HG03108 (cell line): ENCODE results near the gene CWC15.
"Not testable (repeated sequence)": the region's sequence is repeated elsewhere in the genome, so short reads cannot be mapped to it uniquely, and the experiment has no call there.

Source experiments
- ATAC-seq: cut with Tn5 transposase; IDR thresholded peaks from one replicate; pipeline ENCODE4 v1.9.1; 2021; ENCODE audit warnings: moderate library complexity; ENCODE audit not compliant: unreplicated experiment

Gene CWC15

DNA sequence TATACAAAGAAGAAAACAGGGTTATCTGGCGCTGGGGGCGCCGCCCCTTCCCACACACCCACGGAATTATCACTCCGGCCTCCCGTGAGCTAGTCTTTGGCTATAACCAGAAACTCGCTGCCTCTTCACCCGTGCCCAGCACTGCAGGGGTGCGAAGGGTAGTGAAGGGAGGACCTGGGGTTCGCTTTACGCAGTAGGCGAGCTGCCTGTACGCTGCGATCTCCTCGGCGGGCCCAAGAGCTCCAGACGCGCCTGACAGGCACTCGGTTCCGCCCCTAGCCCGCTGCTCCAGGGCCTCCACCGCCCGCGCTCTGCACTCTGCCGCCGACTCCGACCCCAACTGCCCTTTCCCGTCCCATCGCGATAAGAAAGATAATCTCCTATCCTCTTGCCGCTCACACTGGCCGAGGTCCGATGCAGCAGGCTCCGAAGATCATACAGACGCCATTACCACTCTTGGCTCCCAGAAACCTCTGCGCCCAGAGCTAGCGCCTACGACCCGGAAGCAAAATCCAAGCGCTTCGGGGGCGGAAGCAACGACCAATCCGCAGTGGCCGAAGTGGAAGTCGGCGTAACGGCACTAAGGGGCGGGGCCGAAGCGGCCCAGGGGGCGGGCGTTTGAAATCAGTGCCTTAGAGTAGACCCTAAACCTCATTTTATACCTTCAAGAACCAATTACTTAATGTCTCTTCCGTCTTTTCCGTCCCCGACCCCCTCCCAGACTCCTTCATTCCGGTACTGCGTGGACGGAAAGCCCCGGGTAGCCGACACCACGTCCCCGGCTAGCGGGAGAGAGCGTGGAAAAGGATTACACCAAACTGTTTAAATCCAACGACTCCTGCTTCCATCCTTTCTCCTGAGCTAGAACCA is at the start of gene CWC15, which contains the start of gene KDM4D:
Gene CWC15, minus strand, starts transcription at position 458 of the 870 bp plus-strand sequence. CDS start 1,371 bp downstream, outside the sequence.
Gene KDM4D, plus strand, starts transcription at position 611 of the 870 bp plus-strand sequence. CDS start 23,664 bp downstream, outside the sequence.
- ATAC-seq: peak; percentile 100

DNA sequence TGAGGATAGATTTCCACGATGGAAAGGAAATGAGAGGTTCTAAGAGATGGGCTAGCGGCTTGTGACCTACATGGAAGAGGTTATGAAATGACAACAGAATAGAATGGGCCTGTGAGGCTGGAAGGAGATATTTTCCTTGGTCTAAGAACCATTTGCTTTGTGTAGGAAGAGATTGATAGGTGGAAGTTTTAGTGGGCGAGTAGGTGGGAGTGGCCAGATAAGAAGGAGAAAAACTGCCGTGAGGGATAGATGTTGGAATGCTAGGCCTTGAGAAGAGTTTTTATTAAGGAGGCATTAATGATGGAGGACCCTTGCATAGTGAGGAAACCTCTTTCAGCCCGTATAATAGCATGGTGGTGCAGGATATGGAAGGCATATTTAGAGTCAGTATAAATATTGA is 48.1 kb upstream of the CWC15 start:
- not testable (repeated sequence) for ATAC-seq

- no peak for ATAC-seq
Observed at GRCh38 chr11:95016139-95016538, 42.8 kb upstream of the CWC15 start.

DNA sequence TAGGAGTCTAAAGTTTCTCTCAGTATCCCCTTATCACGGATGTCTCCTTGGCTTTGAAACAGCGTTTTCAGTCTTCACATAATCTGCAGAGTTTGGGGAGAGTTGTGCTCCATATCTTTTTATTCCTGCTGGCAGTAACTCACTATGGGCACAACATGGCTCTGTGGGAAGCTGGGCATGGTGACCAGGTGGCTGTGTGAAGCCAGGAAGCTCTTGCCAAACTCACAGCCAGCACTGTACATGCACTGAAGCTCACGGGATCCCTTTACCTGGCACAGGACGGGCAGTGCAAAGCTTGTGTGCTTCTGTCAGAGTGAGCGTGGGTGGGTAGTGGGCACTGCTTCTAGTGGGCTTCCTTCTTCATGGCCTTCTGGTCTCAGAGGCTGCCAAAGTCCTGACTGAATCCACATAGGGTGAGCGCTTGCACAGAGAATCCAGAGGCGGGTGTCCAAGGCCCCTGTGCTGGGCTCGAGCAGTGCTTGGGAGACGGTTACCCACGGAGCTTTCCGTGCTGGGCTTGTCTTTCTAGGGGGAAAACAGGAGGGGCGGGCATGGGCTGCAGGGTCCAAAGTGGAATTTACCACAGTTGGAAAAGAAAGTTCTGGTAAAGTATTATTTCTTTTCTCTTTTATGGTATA is 40.9 kb upstream of the CWC15 start:
- ATAC-seq: no peak

GRCh38 chr11:95011376-95011775 is 38.0 kb upstream of the CWC15 start:
- ATAC-seq: no peak

DNA sequence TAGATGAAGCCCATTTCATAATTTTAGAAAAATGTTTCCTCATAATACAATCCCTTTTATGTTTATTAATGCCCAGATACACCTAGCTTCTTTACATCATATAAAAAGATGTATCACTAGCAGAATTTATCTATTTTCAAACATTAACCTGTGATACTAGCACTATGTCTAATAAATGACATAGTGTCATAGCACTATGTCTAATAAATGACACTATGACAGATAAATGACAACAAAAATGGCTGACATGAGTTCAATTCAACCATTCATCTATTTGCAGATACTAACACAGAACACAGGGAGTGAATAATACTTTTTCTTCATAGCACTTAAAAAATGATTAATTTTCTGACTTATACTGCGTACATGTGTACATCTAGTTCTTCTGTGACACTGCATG is 32.3 kb upstream of the CWC15 start:
- ATAC-seq: no peak

DNA sequence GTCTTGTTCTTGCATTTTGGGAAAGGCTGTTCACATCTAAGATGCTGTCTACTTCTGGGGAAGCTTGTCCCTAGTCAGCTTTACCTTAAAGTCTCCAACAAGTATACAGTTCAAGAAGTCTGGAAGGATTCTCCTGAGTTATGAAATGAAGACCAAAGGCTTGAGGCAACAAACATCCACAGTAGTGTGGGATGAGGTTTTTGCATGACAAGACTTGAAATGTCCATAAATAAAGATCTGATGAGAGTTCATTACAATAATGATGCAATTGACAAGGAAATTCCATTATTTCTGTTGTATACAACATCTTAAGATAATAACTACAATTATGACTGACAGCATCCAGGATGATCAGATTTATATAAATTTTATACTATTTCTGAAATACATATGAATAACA is 30.4 kb upstream of the CWC15 start:
- no peak for ATAC-seq

GRCh38 chr11:94998285-94998684 is 24.9 kb upstream of the CWC15 start:
- no peak for ATAC-seq

DNA sequence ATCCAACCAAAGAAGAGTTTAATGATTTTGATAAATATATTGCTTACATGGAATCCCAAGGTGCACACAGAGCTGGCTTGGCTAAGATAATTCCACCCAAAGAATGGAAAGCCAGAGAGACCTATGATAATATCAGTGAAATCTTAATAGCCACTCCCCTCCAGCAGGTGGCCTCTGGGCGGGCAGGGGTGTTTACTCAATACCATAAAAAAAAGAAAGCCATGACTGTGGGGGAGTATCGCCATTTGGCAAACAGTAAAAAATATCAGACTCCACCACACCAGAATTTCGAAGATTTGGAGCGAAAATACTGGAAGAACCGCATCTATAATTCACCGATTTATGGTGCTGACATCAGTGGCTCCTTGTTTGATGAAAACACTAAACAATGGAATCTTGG is 24.1 kb upstream of the CWC15 start:
- no peak for ATAC-seq

DNA sequence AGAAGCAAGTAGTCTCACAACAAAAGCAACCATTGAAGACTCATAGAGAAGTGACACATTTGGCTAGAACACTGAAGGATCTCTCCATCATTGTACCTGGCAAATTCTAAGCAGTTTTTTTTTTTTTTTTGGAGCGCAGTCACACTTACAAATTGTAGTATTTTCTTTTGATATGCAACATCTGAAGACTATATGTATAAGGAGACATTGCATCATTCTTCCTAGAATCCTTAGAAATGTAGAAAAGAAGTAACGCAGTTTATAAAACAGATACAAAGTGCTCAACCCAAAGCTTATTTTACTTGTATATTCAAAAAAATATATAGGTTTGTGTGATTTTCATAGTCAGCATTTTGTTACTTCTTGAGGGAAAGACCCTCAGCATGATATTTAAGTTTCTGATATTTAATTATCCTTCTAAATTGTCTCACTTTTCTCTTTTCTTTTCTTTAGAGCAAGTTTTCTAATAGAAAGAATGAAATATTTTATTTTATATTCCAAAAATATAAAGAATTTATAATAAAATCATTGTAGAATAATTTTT is 20.1 kb upstream of the CWC15 start:
- no peak for ATAC-seq

GRCh38 chr11:94988748-94989147 is 15.4 kb upstream of the CWC15 start:
- no peak for ATAC-seq

- ATAC-seq: no peak
Observed at GRCh38 chr11:94987378-94987777, 14.0 kb upstream of the CWC15 start.

DNA sequence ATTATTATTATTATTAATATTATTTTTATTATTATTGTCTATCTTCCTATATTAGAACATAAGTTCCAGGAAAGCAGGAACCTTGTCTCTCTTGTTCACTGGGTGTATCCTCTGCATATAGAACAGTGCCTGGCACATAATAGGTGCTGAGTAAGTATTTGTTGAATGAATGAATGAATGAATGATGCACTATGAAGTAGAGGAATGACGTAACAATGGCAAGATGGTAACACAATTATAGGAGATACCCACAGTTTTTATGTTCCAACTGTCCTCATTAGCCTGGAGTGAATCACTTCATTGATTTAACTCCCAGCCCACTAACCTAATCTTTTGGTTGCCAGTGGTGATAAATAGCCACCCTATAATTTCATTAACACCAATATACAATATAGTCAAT is 2.2 kb upstream of the CWC15 start:
- ATAC-seq: no peak

DNA sequence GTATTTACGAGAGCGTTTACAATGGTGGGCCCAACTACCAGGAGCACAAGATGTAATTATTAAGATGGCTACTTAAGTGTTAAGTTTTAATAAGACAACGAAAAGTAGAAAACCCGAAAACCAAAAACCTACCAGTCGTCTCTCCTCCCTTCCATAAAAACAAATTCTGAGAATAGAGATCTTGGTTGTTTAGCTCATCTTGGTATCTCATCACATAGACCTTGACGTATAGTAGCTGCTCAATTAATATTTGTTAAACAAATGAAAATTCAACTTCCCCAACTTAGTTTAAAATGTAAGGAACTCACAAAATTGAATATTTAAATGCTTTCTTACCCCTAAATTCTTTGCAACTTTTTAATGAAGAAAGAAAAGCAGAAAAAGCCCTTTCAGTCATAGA is 822 bp upstream of the CWC15 start:
- ATAC-seq: no peak

GRCh38 chr11:94972700-94973098 is 657 bp downstream of the CWC15 start:
- ATAC-seq: no peak

- ATAC-seq: no peak
Observed at GRCh38 chr11:94968334-94968958, 4.9 kb downstream of the CWC15 start.

DNA sequence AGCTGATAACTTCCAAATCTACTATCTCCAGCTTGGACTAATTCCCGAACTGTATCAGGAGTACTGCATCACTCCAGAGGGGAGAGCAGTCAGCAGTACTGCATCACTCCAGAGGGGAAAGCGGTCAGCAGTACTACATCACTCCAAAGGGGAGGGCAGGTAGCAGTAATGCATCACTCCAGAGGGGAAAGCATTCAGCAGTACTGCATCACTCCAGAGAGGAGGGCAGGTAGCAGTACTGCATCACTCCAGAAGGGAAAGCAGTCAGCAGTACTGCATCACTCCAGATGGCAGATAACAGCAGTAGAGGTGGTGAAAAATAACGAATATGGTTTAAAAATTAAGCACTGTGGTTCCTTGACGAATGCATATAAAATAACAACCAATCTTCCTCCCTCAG is 8.4 kb downstream of the CWC15 start:
- ATAC-seq: no peak

DNA sequence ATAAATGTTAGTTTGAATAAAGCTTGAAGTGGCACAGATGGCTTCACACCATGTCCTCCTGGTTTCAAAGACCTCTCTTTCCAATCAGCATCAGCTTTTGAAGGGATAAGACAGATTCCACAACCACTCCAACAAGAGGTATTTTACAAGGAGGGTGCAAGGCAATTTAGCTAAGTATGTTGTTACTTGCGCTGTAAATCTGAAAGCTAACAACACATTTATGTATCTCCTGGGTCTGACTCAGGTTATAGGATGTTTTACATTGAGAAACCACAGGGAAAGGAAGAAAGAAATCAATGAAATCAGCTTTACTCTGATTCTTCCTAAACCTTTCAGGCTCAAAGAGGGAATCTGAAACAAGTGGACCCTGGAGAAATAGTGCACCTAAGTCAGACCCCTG is 12.1 kb downstream of the CWC15 start:
- no peak for ATAC-seq

GRCh38 chr11:94960488-94960887 is 12.9 kb downstream of the CWC15 start:
- ATAC-seq: no peak

GRCh38 chr11:94959179-94959578 is 14.2 kb downstream of the CWC15 start:
- no peak for ATAC-seq

DNA sequence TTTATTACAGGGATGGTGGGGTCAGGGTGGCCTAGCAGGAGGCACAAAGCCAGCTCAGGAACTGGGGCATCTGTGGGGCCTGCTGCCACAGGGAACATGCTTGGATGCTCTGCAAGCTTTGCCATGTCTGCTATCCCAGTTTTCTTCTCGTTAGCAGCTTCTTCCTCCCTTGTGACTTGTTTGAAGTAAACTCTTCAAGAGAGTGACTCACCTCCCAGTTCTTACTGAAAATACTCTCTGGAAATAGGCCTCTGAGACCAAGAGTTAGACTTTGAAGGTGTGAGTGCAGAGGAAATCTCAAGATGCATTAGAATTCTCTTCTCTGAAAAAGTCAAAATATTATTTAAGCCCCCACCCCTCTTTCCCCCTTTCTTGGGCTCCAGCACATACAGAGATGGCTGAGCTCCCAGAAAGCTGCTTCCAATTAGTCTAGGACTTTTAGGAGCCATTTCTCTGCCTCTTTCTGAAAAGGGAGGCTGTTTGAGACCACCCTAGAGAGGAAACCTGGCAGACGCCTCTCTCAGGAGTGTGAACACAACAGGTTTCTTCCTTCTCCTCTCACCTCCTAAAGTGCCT is 15.1 kb downstream of the CWC15 start:
- ATAC-seq: no peak
